ENCODE measurements around the gene ATG7.

GRCh38 chr3:11560746-11561145 lies 288.5 kb downstream of the ATG7 start:
- TF ChIP-seq CTCF (conservative IDR thresholded peaks at IDR 0.05; ENCODE audit: low read length) (no peak), EZH2phosphoT487 (IDR thresholded peaks at IDR 0.05; ENCODE audit: borderline replicate concordance, low read depth, low read length) (no peak)

All from OCI-LY7 (cell line).